ENCODE results near the gene SKOR1. TPM values are rescaled to one million over a fixed set of nuclear protein-coding genes. Genes with fewer than 3 reads are reported as not detected.

The SKOR1 gene
- total RNA-seq, 1 experiment from 2014 or later, result 0.13 TPM

GRCh38 chr15:67777071-67777470 lies 48.2 kb upstream of the SKOR1 start:
- no peak overlapping the region for H3K14ac ChIP-seq (ENCODE audit: insufficient read depth, low read length)
- no peak overlapping the region for H3K4me2 ChIP-seq (ENCODE audit: insufficient read depth, insufficient read length, low read length)
- no peak for TF ChIP-seq CTCF (conservative IDR thresholded peaks at IDR 0.05)
- no peaks in the 10 kb centered on the region for H3K79me1 ChIP-seq (ENCODE audit: insufficient read depth, low read depth, low read length, poor library complexity, severe bottlenecking)
- Mint-ChIP-seq H3K27me3 (ENCODE audit: low read depth) (no peaks in the 10 kb centered on the region), H3K36me3 (ENCODE audit: insufficient read depth in 1 of 3, low read depth in 3 of 3) (no peaks in the 10 kb centered on the region), H3K9me3 (no peaks in the 10 kb centered on the region; a peak in 1 of 5 replicates), H3K27ac (no peak overlapping the region), H3K4me1 (peaks cover 17 to 57% of the 10 kb centered on the region in 2 experiments), H3K4me3 (no peak overlapping the region)
- H3K18ac ChIP-seq (ENCODE audit: insufficient read length, low read depth, low read length), result no peak overlapping the region
- H4K5ac ChIP-seq (ENCODE audit: insufficient read length, low read depth, low read length), result no peak overlapping the region
- H3K27ac ChIP-seq (ENCODE audit: insufficient read length, low read depth, low read length), result no peak overlapping the region
- no CpG with 5 or more reads among the region's 5 CpGs for WGBS (ENCODE audit: extremely low coverage, insufficient read length, low lambda C conversion rate)
- no peak overlapping the region for H2AFZ ChIP-seq (ENCODE audit: low read length)
- no peaks in the 10 kb centered on the region for H3K79me2 ChIP-seq (ENCODE audit: insufficient read depth, low read length)
- no peaks in the 10 kb centered on the region for H3K9me3 ChIP-seq (ENCODE audit: control insufficient read depth, low read depth, low read length)
- H3K27me3 ChIP-seq (ENCODE audit: insufficient read depth, low read length), result no peaks in the 10 kb centered on the region
- H2AK5ac ChIP-seq (ENCODE audit: insufficient read length, low read length), result no peak overlapping the region
- no peak overlapping the region for H3T11ph ChIP-seq (ENCODE audit: low read length)
- no peaks in the 10 kb centered on the region for H3K23me2 ChIP-seq (ENCODE audit: insufficient read length, low read depth, low read length, poor library complexity, severe bottlenecking)
- H3K9ac ChIP-seq (ENCODE audit: extremely low read depth, insufficient read length, low read length), result no peak overlapping the region
- H3K4ac ChIP-seq (ENCODE audit: low read depth, low read length), result no peak overlapping the region
- H3K23ac ChIP-seq (ENCODE audit: insufficient read length, low read depth, low read length), result no peak overlapping the region
- H4K91ac ChIP-seq (ENCODE audit: insufficient read length, low read depth, low read length), result no peak overlapping the region
- H2BK5ac ChIP-seq (ENCODE audit: insufficient read length, low read length), result no peak overlapping the region
- H2BK12ac ChIP-seq (ENCODE audit: insufficient read length, low read depth, low read length), result no peak overlapping the region
- H4K20me1 ChIP-seq (ENCODE audit: control insufficient read depth, insufficient read depth, insufficient read length), result no peaks in the 10 kb centered on the region
- H4K8ac ChIP-seq (replicated peaks; ENCODE audit: insufficient read length, low read depth, low read length), result no peak overlapping the region
- no peak overlapping the region for H3K56ac ChIP-seq (ENCODE audit: insufficient read length, low read depth, low read length)
- no peaks in the 10 kb centered on the region; the same call in 1 of the 2 replicates for H3K4me1 ChIP-seq (ENCODE audit: insufficient read depth, low read length)
- DNase-seq, result no peak
- H2BK120ac ChIP-seq (ENCODE audit: low read depth, low read length, poor library complexity, severe bottlenecking), result no peak overlapping the region
- no peak overlapping the region for H2BK15ac ChIP-seq (ENCODE audit: low read depth, low read length)
- no peak overlapping the region for H2BK20ac ChIP-seq (ENCODE audit: low read depth, low read length, poor library complexity, severe bottlenecking)
